GM19467 (cell line): Measurements from ENCODE around the gene PTPN20.
"Not testable (repeated sequence)": the region's sequence is repeated elsewhere in the genome, so short reads cannot be mapped to it uniquely, and the experiment has no call there.

Experiments used
- ATAC-seq: cut with Tn5 transposase; IDR thresholded peaks from one replicate; pipeline ENCODE4 v1.9.1; 2021; ENCODE audit warnings: mild to moderate bottlenecking, moderate library complexity; ENCODE audit not compliant: unreplicated experiment

Gene PTPN20, protein sequence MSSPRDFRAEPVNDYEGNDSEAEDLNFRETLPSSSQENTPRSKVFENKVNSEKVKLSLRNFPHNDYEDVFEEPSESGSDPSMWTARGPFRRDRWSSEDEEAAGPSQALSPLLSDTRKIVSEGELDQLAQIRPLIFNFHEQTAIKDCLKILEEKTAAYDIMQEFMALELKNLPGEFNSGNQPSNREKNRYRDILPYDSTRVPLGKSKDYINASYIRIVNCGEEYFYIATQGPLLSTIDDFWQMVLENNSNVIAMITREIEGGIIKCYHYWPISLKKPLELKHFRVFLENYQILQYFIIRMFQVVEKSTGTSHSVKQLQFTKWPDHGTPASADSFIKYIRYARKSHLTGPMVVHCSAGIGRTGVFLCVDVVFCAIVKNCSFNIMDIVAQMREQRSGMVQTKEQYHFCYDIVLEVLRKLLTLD

DNA sequence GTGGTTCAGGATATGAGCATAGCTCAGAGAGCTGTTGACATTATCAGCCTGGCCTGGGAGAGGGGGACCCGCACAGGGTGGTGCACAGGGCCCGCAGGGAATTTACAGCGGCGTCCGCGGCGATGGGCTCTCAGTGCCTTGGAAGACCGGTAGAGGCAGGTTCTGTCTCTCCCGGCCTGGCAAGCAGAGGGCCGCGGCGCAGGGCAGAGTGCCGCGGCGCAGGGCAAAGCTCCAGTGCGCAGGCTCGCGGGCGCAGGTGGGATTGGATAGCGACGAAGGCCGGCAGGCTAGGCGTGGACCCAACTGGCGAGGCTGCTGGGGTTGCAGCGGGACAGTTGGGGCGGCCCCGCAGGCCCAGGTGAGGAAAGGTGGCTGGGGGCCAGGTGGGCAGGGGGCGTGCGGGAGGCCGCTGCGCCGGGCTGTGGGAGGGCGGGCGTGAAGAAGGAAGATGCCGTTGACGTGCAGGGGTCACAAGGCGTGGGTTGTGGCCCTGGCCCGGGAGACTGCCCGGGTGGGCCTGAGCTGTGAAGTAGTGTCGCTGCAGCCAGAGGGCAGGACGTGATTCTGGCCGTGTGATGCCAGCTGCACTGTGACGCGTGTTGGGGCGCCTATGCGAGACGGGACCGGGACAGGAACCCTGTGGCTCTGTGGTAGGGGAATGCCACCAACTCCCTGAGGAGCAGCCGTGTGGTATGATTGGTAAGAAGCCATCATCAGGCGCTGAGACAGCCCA is at the start of gene PTPN20:
Gene PTPN20, plus strand, starts transcription at position 285 of the 733 bp plus-strand sequence. CDS start 21,072 bp downstream, outside the sequence.
- not testable (repeated sequence) for ATAC-seq

DNA sequence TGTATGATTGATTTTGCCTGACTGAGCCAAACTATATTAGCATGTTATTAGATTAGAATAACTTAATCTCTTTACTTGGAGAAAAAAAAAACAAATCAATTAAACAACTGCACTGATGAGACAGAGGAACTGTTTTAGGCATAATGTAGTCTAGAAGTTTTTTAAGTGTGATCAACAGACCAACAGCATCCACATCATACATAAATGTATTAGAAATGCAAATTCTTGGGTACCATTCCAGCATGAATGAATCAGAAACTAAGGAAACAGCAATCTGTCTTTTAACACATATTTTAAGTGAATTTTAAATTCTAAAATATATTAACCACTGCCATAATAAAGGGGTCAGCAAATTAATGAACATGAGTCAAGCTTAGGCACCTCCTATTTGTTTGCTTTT is 41.5 kb upstream of the PTPN20 start:
- ATAC-seq = not testable (repeated sequence)

DNA sequence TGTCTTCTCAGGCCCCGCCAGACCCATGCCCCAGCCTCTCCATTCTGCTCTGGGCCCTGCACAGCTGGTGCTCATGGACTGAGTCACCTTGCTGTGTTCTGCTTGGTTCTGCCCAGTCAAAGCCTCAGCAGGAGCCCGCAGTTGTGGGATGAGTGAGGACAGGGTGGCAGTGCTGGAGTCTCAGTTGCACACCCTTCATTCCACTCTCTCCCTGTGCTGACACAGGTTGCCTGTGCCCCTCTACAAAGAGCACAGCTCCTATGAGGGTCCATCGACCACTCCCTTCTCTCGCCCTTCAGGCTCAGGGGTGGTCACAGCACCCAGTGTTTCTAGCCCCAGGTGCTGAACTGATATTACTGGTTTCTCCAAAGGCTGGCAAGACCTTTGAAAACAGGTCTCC is 39.6 kb upstream of the PTPN20 start:
- ATAC-seq = not testable (repeated sequence)

DNA sequence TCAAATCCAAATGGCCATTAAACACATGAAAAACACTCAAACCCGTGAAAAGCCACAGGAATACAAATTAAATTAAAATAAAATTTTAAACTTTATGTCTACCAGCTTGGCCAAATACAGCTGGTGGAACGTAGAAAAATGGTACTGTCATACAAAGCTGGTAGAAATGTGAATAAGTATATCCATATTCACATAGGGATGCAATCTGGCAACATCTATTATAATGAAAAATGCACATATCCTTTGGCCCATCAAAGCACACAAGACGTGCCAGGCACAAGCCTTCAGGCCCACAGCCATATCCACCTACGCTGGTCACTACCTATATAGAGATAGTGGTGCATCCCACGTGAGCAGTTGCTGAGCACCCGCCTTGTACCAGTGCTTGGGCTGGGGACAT is 35.9 kb upstream of the PTPN20 start:
- not testable (repeated sequence) for ATAC-seq

DNA sequence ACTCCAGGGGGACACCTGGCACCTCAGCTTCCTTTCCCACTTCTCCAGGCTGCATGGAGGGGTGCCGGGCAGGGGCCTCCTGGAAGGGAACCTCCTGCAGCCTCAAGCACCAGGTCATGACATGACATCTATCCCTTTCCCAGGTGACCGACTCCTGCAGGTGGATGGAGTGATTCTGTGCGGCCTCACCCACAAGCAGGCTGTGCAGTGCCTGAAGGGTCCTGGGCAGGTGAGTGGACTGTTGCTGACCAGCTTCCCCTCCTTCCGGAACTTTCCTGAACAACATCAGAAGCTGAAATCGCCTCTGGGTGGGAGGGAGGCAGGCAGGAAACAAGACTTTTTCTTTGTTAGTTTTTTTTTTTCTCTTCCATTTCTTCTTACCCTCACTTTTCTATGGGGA is 34.5 kb upstream of the PTPN20 start:
- not testable (repeated sequence) for ATAC-seq

DNA sequence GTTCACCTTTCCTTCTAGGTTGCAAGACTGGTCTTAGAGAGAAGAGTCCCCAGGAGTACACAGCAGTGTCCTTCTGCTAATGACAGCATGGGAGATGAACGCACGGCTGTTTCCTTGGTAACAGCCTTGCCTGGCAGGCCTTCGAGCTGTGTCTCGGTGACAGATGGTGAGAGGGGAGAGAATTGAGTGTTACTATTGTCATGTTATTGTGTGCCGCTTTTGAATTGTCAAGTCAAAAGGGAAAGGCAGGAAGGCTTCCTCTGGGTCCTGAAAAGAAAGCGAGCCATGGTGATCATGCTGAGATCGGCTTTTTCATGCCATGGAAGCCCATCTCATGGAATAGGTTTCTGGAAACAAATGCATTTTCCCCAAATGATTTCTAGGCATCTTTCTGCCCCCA is 32.5 kb upstream of the PTPN20 start:
- ATAC-seq = not testable (repeated sequence)

DNA sequence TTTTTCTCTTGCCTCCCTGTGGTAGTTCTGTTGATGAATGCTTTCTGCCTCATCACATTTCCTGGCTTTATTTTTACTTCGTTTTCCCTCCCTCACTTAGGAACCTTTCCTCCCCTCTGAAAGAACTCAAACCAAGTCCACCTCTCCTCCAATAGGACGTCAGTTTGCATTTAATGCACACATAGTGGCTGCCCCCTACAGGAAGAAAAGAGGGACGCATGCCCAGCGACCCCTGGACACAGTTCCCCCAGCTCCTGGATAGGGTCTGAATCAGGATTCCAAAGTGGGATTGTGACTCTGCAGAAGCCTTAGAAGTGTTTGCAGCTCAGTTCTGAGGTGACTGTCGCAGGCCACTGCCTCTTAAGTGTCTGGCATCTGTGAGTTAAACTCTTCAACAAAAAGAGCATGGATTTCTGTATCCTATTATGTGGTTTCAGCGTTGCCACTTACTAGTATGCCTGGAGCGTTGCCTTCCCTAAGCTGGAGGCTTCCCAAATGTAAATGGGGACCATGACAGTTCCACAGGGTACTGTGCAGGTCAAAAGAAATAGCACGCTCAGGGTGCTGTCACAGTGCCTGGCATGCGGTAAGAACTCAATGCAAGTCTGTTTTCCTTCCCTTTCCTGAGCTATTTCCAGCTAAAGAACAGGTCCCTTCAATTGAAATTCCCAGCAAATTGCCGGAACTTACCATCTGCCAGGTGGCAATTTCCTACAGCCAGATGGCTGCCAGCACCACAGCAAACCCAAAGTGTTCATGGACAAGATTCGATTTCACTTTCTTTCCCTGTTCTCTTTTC is 20.2 kb upstream of the PTPN20 start:
- not testable (repeated sequence) for ATAC-seq

DNA sequence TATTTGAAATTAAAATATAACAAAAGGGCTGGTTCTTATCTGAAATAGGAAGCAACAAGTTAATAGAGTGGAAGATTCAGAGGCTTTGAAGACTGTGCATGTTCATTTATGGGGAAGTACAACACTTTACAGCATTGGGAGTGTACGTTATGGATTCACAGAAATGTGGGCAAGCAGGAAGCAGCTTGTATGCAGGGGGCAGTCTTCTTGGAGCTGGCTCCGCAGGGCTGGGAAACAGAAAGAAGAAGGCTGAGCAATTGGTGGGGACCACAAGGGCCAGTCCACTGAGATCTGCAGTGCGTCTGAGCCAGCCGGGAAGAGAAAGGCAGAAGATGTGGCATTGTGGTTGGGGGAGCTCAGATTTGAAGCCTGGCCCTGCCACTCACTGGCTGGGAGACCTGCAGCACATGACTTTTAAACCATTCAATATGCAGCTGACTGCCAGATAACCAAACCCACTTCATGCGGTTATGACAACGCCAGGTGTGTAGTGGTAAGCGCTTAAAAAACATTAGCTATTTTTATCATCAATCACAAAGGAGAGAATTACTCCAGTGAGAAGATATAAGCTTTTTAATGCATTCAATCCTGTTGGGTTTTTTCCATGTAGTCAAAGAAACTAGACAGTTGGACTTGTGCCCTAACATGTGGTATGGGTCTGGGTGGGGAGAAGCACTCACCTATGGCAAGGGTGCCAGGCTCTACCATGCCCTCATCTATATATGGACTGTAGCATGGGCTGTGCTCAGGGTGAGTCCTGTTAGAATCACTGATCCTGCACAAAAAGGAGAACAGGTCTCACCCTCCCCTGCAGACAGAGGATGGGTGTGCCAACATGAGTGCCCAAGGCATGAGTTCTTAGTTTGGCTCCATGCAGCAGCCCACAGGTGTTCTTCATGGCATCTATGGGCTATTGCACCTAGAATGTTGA is 14.2 kb upstream of the PTPN20 start:
- not testable (repeated sequence) for ATAC-seq

DNA sequence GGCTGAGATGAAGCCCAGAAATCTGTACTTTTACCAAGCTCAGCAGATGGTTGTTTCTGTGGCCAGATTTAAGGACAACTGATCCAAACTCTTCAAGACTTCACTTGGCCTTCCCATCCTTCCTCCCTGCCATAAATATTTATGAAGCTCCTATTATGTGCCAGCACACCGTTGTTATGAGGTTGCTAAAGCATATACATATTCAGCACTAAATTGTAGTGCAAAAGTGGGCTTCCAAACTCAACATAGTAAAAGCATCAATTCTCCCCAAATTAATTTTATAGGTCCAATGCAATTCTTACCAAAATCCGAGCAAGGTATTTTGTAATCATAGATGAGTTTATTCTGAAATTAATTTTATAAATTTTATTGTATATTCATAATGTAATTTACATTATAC is 10.0 kb upstream of the PTPN20 start:
- not testable (repeated sequence) for ATAC-seq

DNA sequence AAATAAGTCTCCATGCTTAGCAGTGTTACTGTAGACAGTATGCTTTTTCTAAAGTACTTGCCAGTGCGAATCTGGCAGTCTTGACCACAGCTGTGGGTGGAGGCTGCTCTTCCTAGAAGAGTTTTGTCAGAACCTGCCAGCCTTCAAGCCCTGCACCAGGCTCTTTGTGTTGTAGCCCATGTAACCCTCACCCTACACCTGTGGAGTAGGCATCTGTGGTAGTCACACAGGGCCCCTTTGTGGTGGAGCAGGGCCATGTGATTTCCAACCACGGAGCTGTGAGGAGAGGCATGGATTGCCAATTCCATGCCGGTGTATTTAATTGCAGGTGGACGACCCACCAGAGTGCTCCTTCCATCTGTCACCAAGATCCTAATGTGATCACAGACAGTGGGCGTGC is 7.4 kb upstream of the PTPN20 start:
- not testable (repeated sequence) for ATAC-seq

DNA sequence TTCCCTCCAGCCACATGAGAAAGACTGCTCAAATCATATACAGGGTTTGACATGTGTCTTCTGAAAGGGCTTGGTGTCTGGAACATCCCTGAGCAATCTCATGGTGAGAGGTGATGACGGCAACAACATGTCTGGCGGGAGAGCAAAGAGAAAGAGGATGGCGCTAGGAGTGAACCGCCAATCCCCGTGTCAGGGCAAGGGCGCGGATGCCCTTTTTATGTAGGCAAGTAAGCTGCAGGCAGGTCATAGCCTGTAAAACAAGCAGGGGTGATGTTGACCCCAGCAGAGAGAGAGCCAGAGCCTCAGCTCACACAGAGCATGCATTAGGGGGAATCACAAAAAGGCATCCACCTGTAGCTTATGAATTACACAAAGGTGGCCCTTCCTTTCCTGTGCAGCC is 4.9 kb upstream of the PTPN20 start:
- ATAC-seq = not testable (repeated sequence)

DNA sequence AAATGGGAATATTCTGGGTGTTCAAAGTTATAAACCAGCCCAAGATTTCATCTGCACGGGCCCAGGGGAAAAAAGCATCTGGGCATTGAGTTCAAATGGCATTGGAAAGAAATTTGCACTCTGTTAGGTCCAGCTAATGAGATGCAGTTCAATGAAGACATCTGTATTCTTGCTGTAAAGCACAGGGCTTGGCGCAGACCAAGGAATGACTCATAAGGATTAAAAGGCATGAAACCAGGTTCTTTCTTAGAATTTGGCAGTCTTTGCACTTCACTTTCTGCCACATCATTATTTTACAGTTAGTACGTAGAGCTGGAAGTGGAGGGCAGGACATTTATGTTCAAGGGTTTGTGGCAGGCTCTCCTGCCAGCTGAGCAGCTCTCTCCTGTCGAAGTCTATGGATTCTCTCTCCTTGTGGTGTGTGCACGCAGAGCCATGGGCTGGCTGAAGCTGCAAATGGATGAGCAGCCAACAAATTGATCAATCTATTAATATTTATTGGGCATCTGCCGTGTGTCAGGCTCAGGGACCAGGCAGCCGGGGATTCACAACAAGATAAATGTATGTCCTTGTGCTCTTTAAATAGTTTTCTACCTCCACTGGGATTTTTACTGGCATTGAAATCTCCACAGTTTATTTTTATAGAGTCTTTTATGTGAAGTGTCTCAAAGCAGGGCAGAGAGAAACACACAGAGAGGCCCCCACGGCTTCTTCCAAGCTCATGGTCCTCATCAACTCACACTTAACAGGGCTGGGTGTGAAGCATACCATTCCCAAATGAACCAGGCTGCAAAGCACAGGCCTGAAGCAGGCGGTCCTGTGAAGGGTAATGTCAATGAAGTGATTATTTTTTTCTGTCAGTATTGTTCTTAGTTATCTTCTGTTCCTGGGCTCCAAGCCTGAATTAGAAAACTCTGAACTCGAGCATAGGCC is 3.8 kb upstream of the PTPN20 start:
- ATAC-seq = not testable (repeated sequence)

DNA sequence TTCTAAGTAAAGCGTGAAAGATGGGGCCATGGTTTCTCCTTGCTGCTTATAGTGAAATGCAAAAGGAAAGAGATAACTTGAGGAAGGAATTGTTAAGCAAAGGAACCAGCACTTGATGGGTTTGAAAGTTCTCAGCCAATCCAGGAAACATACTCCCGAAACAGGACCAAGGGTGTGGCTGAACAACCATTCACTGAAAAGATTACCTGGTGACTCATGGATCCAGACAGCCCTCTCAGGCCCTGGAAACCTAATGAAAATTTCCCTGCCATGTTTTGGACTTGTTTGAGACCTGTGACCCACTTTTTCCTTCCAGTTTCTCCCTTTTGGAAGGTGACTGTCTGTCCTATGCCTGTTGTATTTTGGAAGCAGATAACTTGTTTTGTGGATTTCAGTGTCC is 11.3 kb downstream of the PTPN20 start:
- ATAC-seq = not testable (repeated sequence)

DNA sequence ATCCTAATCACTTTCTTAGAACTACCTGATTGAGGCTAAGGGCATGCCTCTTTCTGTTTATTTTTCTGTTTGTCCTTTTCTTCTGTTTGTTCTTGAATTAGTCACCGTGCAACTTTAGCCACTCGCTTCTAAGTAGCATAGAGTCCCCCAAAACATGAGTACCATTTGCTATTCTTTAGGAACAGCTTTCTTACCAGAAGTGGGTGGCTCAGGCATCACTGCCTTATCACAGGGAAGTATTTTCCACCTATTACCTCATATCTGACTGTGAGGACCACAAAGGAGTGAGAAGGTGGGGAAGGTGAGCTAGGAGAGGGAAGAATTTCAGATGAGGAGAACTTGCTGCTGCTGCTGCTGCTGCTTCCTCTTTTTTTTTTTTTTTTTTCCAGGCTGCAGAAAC is 13.9 kb downstream of the PTPN20 start:
- not testable (repeated sequence) for ATAC-seq

DNA sequence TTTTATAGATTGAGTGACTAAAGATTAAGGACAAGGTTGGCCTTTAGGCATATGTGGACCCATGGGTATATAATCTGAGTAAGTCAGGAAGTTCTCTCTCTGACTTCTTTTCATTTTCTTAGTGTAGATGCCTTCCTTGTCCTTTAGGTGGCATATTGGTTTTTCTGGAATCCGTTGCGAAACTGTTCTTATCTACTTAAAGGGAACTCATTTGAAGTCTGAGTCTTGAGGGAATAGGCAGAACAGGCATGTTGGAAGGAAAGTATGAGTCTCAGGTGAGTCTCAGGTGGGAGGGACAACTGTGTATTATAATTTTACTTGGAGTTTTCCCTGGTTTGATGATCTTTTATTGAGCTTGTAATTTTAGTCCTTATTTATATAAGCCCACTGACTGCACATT is 14.6 kb downstream of the PTPN20 start:
- not testable (repeated sequence) for ATAC-seq

DNA sequence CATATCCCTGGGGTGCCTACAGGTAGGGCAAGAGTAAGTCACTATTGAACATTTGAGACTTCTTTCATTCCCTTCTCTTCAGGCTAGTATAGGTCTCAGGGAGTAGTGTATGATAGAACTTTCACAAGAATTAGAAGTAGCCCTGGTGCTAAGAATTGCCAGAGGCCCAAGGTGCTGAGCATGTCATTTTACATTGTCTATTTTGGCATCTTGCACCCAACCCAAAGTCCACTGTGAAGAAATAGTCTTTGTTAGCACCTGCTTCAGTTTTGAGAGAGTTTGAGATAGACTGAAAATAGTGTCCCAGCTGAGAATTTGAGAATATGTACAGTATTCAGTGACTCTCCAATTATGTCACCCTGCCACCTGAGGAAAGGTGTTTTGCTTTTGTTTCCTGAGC is 17.6 kb downstream of the PTPN20 start:
- ATAC-seq = not testable (repeated sequence)

DNA sequence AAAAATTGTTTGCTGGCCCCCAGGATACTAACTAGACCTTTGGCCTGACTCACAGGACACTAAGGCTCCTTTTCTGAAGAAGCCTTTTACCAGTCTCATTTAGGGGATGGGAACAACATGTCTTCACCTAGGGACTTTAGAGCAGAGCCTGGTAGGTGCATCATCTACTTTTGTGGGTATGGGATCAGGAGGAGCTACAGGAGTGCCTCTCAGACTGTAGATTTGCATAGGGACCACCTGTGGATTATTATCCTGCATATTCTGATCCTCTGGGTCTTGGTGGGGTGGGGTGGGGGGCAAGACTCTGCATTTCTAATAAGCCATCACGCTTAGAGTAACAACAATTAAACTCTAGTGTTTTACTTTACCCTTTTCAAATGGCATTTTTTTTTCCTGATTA is 21.2 kb downstream of the PTPN20 start:
- not testable (repeated sequence) for ATAC-seq

DNA sequence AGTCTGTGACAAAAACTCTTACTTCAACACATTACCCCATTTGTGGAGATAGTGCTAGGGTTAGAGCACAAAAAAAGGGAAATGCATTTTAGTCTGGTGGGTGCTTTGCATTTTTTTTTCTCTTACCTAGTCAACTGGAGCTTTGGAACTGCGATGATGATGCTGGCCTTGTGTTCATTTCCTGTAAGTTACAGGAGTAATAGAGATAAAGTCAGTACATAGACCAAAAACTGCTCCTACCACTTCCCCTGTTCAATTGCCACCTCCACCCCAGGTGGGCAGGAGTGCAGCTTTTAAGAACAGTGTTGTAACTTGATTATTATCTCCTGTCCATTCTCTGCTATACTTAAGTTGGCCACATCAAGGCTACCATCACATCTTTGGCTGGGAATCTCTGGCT is 29.9 kb downstream of the PTPN20 start:
- not testable (repeated sequence) for ATAC-seq
